MM.1S (cell line): ENCODE results near the gene PNKD.

Experiments
- CTCF ChIP-seq: fragments of 300-600 bp; sonication (generic); IDR thresholded peaks from 2 replicates; pipeline ENCODE4 v1.5.1; 2016; ENCODE audit warnings: antibody characterized with exemption, low read length, mixed read lengths
- EZH2 ChIP-seq: fragments of 300-600 bp; sonication (generic); optimal IDR thresholded peaks from 2 replicates; pipeline ENCODE3; 2017; ENCODE audit warnings: low read depth, mild to moderate bottlenecking, antibody characterized with exemption, low read length, mixed read lengths
- EZH2phosphoT487 ChIP-seq: fragments of 300-600 bp; sonication (generic); IDR thresholded peaks from 2 replicates; pipeline ENCODE4 v1.6.1; 2018; ENCODE audit warnings: antibody characterized with exemption, low read length

- no peak for TF ChIP-seq EZH2
- TF ChIP-seq CTCF: peak; percentile 14; the same call in 1 of the 2 replicates
- no peak for TF ChIP-seq EZH2phosphoT487
Measured at GRCh38 chr2:218269900-218270720, at the start of gene PNKD, which contains the start of gene AAMP.
